PC-3 (cell line): ENCODE data around the gene NINJ2.
"Not testable (repeated sequence)": the region's sequence is repeated elsewhere in the genome, so short reads cannot be mapped to it uniquely, and the experiment has no call there.

Source experiments
- CTCF ChIP-seq: fragments of 300-600 bp; sonication (generic); conservative IDR thresholded peaks from 2 replicates; pipeline ENCODE4 v1.5.1; 2017; ENCODE audit warnings: antibody characterized with exemption, low read depth, mild to moderate bottlenecking, low read length
- EZH2 ChIP-seq: fragments of 300-600 bp; sonication (generic); IDR thresholded peaks from one replicate; pipeline ENCODE4 v1.6.1; 2017; ENCODE audit warnings: antibody characterized with exemption, mild to moderate bottlenecking, low read length; ENCODE audit not compliant: unreplicated experiment
- EZH2phosphoT487 ChIP-seq: fragments of 300-600 bp; sonication (generic); IDR thresholded peaks from 2 replicates; pipeline ENCODE4 v1.6.1; 2018; ENCODE audit warnings: mild to moderate bottlenecking, antibody characterized with exemption, low read length, borderline replicate concordance

GRCh38 chr12:708084-708483 lies 44.8 kb upstream of the NINJ2 start:
- TF ChIP-seq CTCF, EZH2, EZH2phosphoT487: not testable (repeated sequence)
